Endothelial cell (in vitro differentiated cells): ENCODE measurements around the gene ACOT4. TPM values are rescaled to one million over a fixed set of nuclear protein-coding genes. Genes with fewer than 3 reads are reported as not detected.
"Not testable (repeated sequence)": the region's sequence is repeated elsewhere in the genome, so short reads cannot be mapped to it uniquely, and the experiment has no call there.

Experiments
- DNase-seq: peaks from one replicate; pipeline ENCODE4 v3.0.0; 2021; ENCODE audit warnings: low spot score
- H3K27ac Mint-ChIP-seq: one replicate; pipeline ENCODE4 v1.8.0; 2021; ENCODE audit warnings: mixed read lengths, inconsistent platforms; ENCODE audit not compliant: unreplicated experiment
- H3K27me3 Mint-ChIP-seq: one replicate; pipeline ENCODE4 v1.8.0; 2021; ENCODE audit warnings: mild to moderate bottlenecking, moderate library complexity, mixed read lengths, inconsistent platforms; ENCODE audit not compliant: unreplicated experiment
- H3K36me3 Mint-ChIP-seq: one replicate; pipeline ENCODE4 v1.8.0; 2021; ENCODE audit warnings: mild to moderate bottlenecking, low read depth, mixed read lengths, inconsistent platforms; ENCODE audit not compliant: unreplicated experiment
- H3K4me1 Mint-ChIP-seq: one replicate; pipeline ENCODE4 v1.8.0; 2021; ENCODE audit warnings: mild to moderate bottlenecking, mixed read lengths, inconsistent platforms; ENCODE audit not compliant: unreplicated experiment
- H3K4me3 Mint-ChIP-seq: one replicate; pipeline ENCODE4 v1.8.0; 2021; ENCODE audit warnings: mild to moderate bottlenecking, mixed read lengths, inconsistent platforms; ENCODE audit not compliant: unreplicated experiment
- H3K9me3 Mint-ChIP-seq: one replicate; pipeline ENCODE4 v1.8.0; 2021; ENCODE audit warnings: mixed read lengths, inconsistent platforms; ENCODE audit not compliant: unreplicated experiment
- CTCF ChIP-seq: fragments of 200-600 bp; sonication (generic); IDR thresholded peaks from one replicate; pipeline ENCODE4 v1.5.0; 2021; ENCODE audit warnings: antibody characterized with exemption; ENCODE audit not compliant: unreplicated experiment
- long read RNA-seq: library from polyadenylated mRNA; unstranded; transcript quantifications from one replicate; pipeline ENCODE4 v2.0.0, GENCODE V29; 2020; ENCODE audit not compliant: unreplicated experiment
- total RNA-seq: library from RNA; stranded (reverse); fragmentation: NEBNext Ultra II Directional; extraction: Animal tissue kit (Norgen Biotek cat#: 25700); gene quantifications from one replicate; pipeline ENCODE4 v1.2.1, GENCODE V29; 2021; ENCODE audit not compliant: unreplicated experiment

ACOT4 gene
- total RNA-seq, result 0.44 TPM
- long read RNA-seq, result 0 reads

GRCh38 chr14:73591690-73592449, at the start of gene ACOT4:
TSS of gene ACOT4 (plus strand) at chr14:73591873. CDS start at chr14:73591960, 87 bp downstream.
- no peak within 1 kb of the TSS for H3K27ac Mint-ChIP-seq
- peak; percentile 34 for DNase-seq
- H3K4me3 Mint-ChIP-seq, result peak within 1 kb of the TSS; percentile 56
- H3K4me1 Mint-ChIP-seq, result no peaks in the 10 kb centered on the region
- H3K27me3 Mint-ChIP-seq, result peaks cover 5% of the 10 kb centered on the region
- H3K9me3 Mint-ChIP-seq, result no peaks in the 10 kb centered on the region
- no peak for TF ChIP-seq CTCF
- no peaks in the 10 kb centered on the region for H3K36me3 Mint-ChIP-seq

GRCh38 chr14:73542961-73543360, 48.7 kb upstream of the ACOT4 start:
- H3K27ac Mint-ChIP-seq, DNase-seq, H3K4me1 Mint-ChIP-seq, H3K36me3 Mint-ChIP-seq, H3K27me3 Mint-ChIP-seq, H3K9me3 Mint-ChIP-seq, H3K4me3 Mint-ChIP-seq: not testable (repeated sequence)

- H3K9me3 Mint-ChIP-seq, H3K27ac Mint-ChIP-seq, H3K4me3 Mint-ChIP-seq, H3K4me1 Mint-ChIP-seq, H3K27me3 Mint-ChIP-seq, H3K36me3 Mint-ChIP-seq, DNase-seq: not testable (repeated sequence)
Measured at GRCh38 chr14:73545353-73545752, 46.3 kb upstream of the ACOT4 start.

GRCh38 chr14:73549097-73549496, 42.6 kb upstream of the ACOT4 start:
- H3K36me3 Mint-ChIP-seq, H3K27ac Mint-ChIP-seq, H3K4me1 Mint-ChIP-seq, H3K4me3 Mint-ChIP-seq, H3K9me3 Mint-ChIP-seq, H3K27me3 Mint-ChIP-seq, DNase-seq: not testable (repeated sequence)

GRCh38 chr14:73549889-73550524, 41.7 kb upstream of the ACOT4 start:
- not testable (repeated sequence) for DNase-seq, H3K9me3 Mint-ChIP-seq, H3K27ac Mint-ChIP-seq, H3K27me3 Mint-ChIP-seq, H3K4me1 Mint-ChIP-seq, H3K36me3 Mint-ChIP-seq, H3K4me3 Mint-ChIP-seq

- no peaks in the 10 kb centered on the region for H3K4me1 Mint-ChIP-seq
Measured at GRCh38 chr14:73553845-73554244, 37.8 kb upstream of the ACOT4 start.

GRCh38 chr14:73557201-73557600, 34.5 kb upstream of the ACOT4 start:
- DNase-seq, H3K4me3 Mint-ChIP-seq, H3K27ac Mint-ChIP-seq, H3K27me3 Mint-ChIP-seq, H3K36me3 Mint-ChIP-seq, H3K9me3 Mint-ChIP-seq, H3K4me1 Mint-ChIP-seq: not testable (repeated sequence)

More at GRCh38 chr14:73553845-73554244, 37.8 kb upstream of the ACOT4 start:
- no peak for TF ChIP-seq CTCF
- peaks cover 2% of the 10 kb centered on the region for H3K27me3 Mint-ChIP-seq
- no peak for DNase-seq
- H3K9me3 Mint-ChIP-seq, result no peaks in the 10 kb centered on the region
- no peaks in the 10 kb centered on the region for H3K36me3 Mint-ChIP-seq
- no peak overlapping the region for H3K4me3 Mint-ChIP-seq
- no peak overlapping the region for H3K27ac Mint-ChIP-seq

GRCh38 chr14:73558238-73558637, 33.4 kb upstream of the ACOT4 start:
- H3K4me1 Mint-ChIP-seq, H3K36me3 Mint-ChIP-seq, H3K4me3 Mint-ChIP-seq, H3K27ac Mint-ChIP-seq, H3K27me3 Mint-ChIP-seq, DNase-seq, H3K9me3 Mint-ChIP-seq: not testable (repeated sequence)

GRCh38 chr14:73562256-73562655, 29.4 kb upstream of the ACOT4 start:
- not testable (repeated sequence) for H3K4me1 Mint-ChIP-seq, H3K9me3 Mint-ChIP-seq, H3K27ac Mint-ChIP-seq

GRCh38 chr14:73562696-73563095, 29.0 kb upstream of the ACOT4 start:
- peaks cover 13% of the 10 kb centered on the region for H3K36me3 Mint-ChIP-seq
- DNase-seq, H3K27me3 Mint-ChIP-seq, H3K4me3 Mint-ChIP-seq, H3K27ac Mint-ChIP-seq, H3K4me1 Mint-ChIP-seq, H3K9me3 Mint-ChIP-seq: not testable (repeated sequence)

More at GRCh38 chr14:73562256-73562655, 29.4 kb upstream of the ACOT4 start:
- DNase-seq, H3K4me3 Mint-ChIP-seq, H3K27me3 Mint-ChIP-seq: not testable (repeated sequence)
- peaks cover 13% of the 10 kb centered on the region for H3K36me3 Mint-ChIP-seq
